ENCODE results near the gene GABBR2.

GRCh38 chr9:98415782-98416181 is 293.0 kb downstream of the GABBR2 start:
- TF ChIP-seq, protein P1, sequence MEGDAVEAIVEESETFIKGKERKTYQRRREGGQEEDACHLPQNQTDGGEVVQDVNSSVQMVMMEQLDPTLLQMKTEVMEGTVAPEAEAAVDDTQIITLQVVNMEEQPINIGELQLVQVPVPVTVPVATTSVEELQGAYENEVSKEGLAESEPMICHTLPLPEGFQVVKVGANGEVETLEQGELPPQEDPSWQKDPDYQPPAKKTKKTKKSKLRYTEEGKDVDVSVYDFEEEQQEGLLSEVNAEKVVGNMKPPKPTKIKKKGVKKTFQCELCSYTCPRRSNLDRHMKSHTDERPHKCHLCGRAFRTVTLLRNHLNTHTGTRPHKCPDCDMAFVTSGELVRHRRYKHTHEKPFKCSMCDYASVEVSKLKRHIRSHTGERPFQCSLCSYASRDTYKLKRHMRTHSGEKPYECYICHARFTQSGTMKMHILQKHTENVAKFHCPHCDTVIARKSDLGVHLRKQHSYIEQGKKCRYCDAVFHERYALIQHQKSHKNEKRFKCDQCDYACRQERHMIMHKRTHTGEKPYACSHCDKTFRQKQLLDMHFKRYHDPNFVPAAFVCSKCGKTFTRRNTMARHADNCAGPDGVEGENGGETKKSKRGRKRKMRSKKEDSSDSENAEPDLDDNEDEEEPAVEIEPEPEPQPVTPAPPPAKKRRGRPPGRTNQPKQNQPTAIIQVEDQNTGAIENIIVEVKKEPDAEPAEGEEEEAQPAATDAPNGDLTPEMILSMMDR (conservative IDR thresholded peaks at IDR 0.05; ENCODE audit: low read depth, low read length): no peak
- no peak for TF ChIP-seq EZH2 (IDR thresholded peaks at IDR 0.05; ENCODE audit: borderline replicate concordance, low read depth, low read length, poor library complexity, severe bottlenecking)

Measured in A673 (cell line).